Lung (tissue), 12 donors: ENCODE data around the gene POLR2F. TPM values are rescaled to one million over a fixed set of nuclear protein-coding genes. Genes with fewer than 3 reads are reported as not detected.

Experiments
- ATAC-seq: fragments of 200-7000 bp; cut with Tn5 transposase; one replicate; pipeline ENCODE4 v1.9.1; 2020; ENCODE audit warnings: moderate number of reproducible peaks; ENCODE audit not compliant: insufficient read depth, low FRiP score
- DNase-seq, 3 donors: peaks; one replicate each; pipeline ENCODE4 v3.0.0-alpha.2; 2013 to 2017
- H3K27ac ChIP-seq, 2 donors: one replicate each; pipeline ENCODE4 v1.5.1; 2013; ENCODE audit warnings: mild to moderate bottlenecking in 2 of 2, moderate library complexity in 2 of 2, control low read depth in 1 of 2, inconsistent platforms in 1 of 2, low read depth in 1 of 2, low read length in 1 of 2
- H3K27me3 ChIP-seq, 3 donors: one replicate each; pipeline ENCODE4 v1.5.1; 2013; ENCODE audit warnings: low read length in 2 of 3; ENCODE audit not compliant: control insufficient read depth in 3 of 3, insufficient read depth in 3 of 3
- H3K36me3 ChIP-seq, 4 donors: one replicate each; pipeline ENCODE4 v1.5.1; 2013; ENCODE audit warnings: low read length in 4 of 4, mild to moderate bottlenecking in 1 of 4, moderate library complexity in 1 of 4; ENCODE audit not compliant: control insufficient read depth in 4 of 4, insufficient read depth in 4 of 4
- H3K4me1 ChIP-seq, 5 donors: one replicate each; pipeline ENCODE4 v1.5.1; 2013; ENCODE audit warnings: low read length in 5 of 5, mild to moderate bottlenecking in 2 of 5, moderate library complexity in 1 of 5; ENCODE audit not compliant: control insufficient read depth in 5 of 5, insufficient read depth in 5 of 5
- H3K4me3 ChIP-seq: one replicate; pipeline ENCODE4 v1.5.1; 2013; ENCODE audit warnings: mild to moderate bottlenecking, control low read depth, moderate library complexity
- H3K9ac ChIP-seq, 2 donors: one replicate each; pipeline ENCODE4 v1.5.1; 2013; ENCODE audit warnings: low read length in 2 of 2, control low read depth in 1 of 2; ENCODE audit not compliant: insufficient read depth in 1 of 2
- H3K9me3 ChIP-seq, 4 donors: one replicate each; pipeline ENCODE4 v1.5.1; 2013; ENCODE audit warnings: low read length in 3 of 4, mild to moderate bottlenecking in 1 of 4, moderate library complexity in 1 of 4; ENCODE audit not compliant: control insufficient read depth in 4 of 4, insufficient read depth in 3 of 4
- CTCF ChIP-seq: IDR thresholded peaks from 2 replicates; pipeline ENCODE4 v1.5.1; 2012; ENCODE audit warnings: mild to moderate bottlenecking; ENCODE audit errors: control extremely low read depth, extremely low read depth
- WGBS, 2 donors: extraction: QIAGEN DNeasy Blood & Tissue Kit; methylation state at CpG; one replicate each; pipeline ENCODE4 v1.1.7; 2013; 5-methylcytosine and 5-hydroxymethylcytosine counted together
- polyA plus RNA-seq, 2 donors: library from polyadenylated mRNA; stranded (reverse); fragments of 200-250 nt; gene quantifications; one replicate each; pipeline ENCODE4 v1.2.1, GENCODE V29; 2013
- total RNA-seq, 2 donors: library from RNA; depleted of rRNA in 1 of 2; stranded (reverse); fragments of >200 nt in 1 of 2; gene quantifications; one replicate each; pipeline ENCODE4 v1.2.1, GENCODE V29; 2014 to 2021
- donor health status: control.
- donor health status: control.
- donor health status: Bipolar disorder and iron deficiency.
- donor health status: healthy.
- donor health status: DM: yes; HTN: yes; CAD: no.

Gene POLR2F
- total and polyA plus RNA-seq, 4 donors = 36.8 to 161 (median 79.6) TPM

GRCh38 chr22:37925330-37925729, 28.2 kb upstream of the POLR2F start:
- Histone ChIP-seq H3K9ac (no peak overlapping the region), H3K9me3 (no peaks in the 10 kb centered on the region), H3K27me3 (peaks cover 0 to 6% (median 0%) of the 10 kb centered on the region in 3 donors), H3K27ac (peak overlapping the region in 1 of 2 donors; percentile 41), H3K4me3 (no peak overlapping the region), H3K36me3 (peaks cover 10 to 55% (median 15%) of the 10 kb centered on the region in 4 donors), H3K4me1 (peaks cover 0 to 4% (median 0%) of the 10 kb centered on the region in 5 donors)
- ATAC-seq (no peak), DNase-seq (no peak)
- WGBS, 2 donors = 79 to 86% methylated on average over 3 of the region's 3 CpGs
- no peak for TF ChIP-seq CTCF

GRCh38 chr22:37925767-37926166, 27.7 kb upstream of the POLR2F start:
- Histone ChIP-seq H3K36me3 (peaks cover 10 to 55% (median 15%) of the 10 kb centered on the region in 4 donors), H3K4me1 (peaks cover 0 to 5% (median 0%) of the 10 kb centered on the region in 5 donors), H3K27ac (no peak overlapping the region), H3K4me3 (no peak overlapping the region), H3K9me3 (no peaks in the 10 kb centered on the region), H3K27me3 (peaks cover 0 to 6% (median 0%) of the 10 kb centered on the region in 3 donors), H3K9ac (no peak overlapping the region)
- 91 to 94% methylated on average over 13 to 15 of the region's 15 CpGs for WGBS, 2 donors
- no peak for TF ChIP-seq CTCF
- ATAC-seq = no peak
- no peak for DNase-seq

GRCh38 chr22:37926358-37926757, 27.1 kb upstream of the POLR2F start:
- peaks cover 0 to 7% (median 0%) of the 10 kb centered on the region in 5 donors for H3K4me1 ChIP-seq
- ATAC-seq = no peak
- H3K4me3 ChIP-seq = no peak overlapping the region
- 93 to 96% methylated on average over 7 of the region's 7 CpGs for WGBS, 2 donors
- peaks cover 10 to 55% (median 15%) of the 10 kb centered on the region in 4 donors for H3K36me3 ChIP-seq
- H3K27me3 ChIP-seq = peaks cover 0 to 6% (median 0%) of the 10 kb centered on the region in 3 donors
- no peak for DNase-seq
- no peak overlapping the region for H3K9ac ChIP-seq
- TF ChIP-seq CTCF = no peak
- no peaks in the 10 kb centered on the region for H3K9me3 ChIP-seq
- H3K27ac ChIP-seq = no peak overlapping the region
